ENCODE measurements around the gene SH3BP4.

DNA sequence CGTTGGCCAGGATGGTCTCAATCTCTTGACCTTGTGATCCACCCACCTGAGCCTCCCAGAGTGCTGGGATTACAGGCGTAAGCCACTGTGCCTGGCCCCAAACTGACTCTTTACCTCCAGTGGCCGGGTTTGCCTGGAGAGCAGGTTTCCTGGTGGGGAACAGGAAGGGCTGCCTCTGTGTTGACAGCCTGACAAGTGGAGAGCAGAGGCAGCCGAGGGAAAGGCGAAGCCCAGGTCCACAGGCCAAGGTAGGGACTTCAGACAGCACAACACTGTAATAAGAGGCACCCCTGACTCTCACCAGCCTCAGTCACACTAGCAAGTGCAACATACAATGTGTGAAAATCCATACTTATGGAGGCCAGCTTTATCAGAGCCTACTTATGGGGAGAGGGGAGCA lies 16.5 kb upstream of the SH3BP4 start:
- TF ChIP-seq, protein P1, sequence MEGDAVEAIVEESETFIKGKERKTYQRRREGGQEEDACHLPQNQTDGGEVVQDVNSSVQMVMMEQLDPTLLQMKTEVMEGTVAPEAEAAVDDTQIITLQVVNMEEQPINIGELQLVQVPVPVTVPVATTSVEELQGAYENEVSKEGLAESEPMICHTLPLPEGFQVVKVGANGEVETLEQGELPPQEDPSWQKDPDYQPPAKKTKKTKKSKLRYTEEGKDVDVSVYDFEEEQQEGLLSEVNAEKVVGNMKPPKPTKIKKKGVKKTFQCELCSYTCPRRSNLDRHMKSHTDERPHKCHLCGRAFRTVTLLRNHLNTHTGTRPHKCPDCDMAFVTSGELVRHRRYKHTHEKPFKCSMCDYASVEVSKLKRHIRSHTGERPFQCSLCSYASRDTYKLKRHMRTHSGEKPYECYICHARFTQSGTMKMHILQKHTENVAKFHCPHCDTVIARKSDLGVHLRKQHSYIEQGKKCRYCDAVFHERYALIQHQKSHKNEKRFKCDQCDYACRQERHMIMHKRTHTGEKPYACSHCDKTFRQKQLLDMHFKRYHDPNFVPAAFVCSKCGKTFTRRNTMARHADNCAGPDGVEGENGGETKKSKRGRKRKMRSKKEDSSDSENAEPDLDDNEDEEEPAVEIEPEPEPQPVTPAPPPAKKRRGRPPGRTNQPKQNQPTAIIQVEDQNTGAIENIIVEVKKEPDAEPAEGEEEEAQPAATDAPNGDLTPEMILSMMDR (IDR thresholded peaks at IDR 0.05; ENCODE audit: insufficient read depth, low read length, poor library complexity, severe bottlenecking) = no peak
- no peak for TF ChIP-seq EZH2phosphoT487 (conservative IDR thresholded peaks at IDR 0.05; ENCODE audit: low read length)

Data from SU-DHL-6 (cell line).